Stimulated activated CD8-positive, alpha-beta memory T cell treated with anti-CD3 and anti-CD28 coated beads, Interleukin-12 subunit alpha, Interleukin-12 subunit beta, amount 100 ng/mL, for 24 hours (primary cell): ENCODE data around the gene SPACA7.

Source experiments
- DNase-seq: peaks from one replicate; pipeline ENCODE4 v3.0.0-alpha.2; 2020; ENCODE audit errors: extremely low read depth

The SPACA7 gene

GRCh38 chr13:112376050-112376681, at the start of gene SPACA7:
TSS of gene SPACA7 (plus strand) at chr13:112376355. CDS start at chr13:112376386, 31 bp downstream.
- DNase-seq: no peak

DNA sequence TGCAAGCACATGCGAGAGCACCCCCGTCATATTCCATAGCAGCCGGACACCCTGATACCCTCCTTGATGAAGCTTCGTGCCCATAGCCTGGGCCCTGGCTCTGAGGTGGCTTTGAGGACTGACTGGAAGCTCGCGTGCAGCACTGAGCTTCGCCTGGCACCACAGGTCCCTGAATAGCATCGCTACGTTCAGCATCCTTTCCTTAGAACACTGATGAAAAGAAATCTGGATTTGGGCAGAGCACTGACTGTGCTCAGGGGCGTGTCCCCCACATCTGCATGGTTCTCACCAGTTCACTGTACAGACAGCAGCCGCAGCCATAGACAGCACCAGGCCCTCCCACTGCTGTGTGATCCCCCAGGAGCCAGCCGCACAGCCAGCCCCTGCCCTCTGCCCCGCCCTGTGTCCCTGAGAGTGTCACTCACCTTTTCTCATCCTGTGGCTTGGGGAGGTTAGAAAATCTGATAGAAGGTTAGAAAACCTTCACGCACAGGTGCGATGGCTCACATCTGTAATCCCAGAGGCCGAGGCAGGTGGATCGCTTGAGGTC, 49.3 kb upstream of the SPACA7 start:
- no peak for DNase-seq

GRCh38 chr13:112328936-112329335, 47.2 kb upstream of the SPACA7 start:
- no peak for DNase-seq

- no peak for DNase-seq
Observed at GRCh38 chr13:112329376-112329775, 46.8 kb upstream of the SPACA7 start.

- DNase-seq: no peak
Observed at GRCh38 chr13:112330066-112330465, 46.1 kb upstream of the SPACA7 start.

DNA sequence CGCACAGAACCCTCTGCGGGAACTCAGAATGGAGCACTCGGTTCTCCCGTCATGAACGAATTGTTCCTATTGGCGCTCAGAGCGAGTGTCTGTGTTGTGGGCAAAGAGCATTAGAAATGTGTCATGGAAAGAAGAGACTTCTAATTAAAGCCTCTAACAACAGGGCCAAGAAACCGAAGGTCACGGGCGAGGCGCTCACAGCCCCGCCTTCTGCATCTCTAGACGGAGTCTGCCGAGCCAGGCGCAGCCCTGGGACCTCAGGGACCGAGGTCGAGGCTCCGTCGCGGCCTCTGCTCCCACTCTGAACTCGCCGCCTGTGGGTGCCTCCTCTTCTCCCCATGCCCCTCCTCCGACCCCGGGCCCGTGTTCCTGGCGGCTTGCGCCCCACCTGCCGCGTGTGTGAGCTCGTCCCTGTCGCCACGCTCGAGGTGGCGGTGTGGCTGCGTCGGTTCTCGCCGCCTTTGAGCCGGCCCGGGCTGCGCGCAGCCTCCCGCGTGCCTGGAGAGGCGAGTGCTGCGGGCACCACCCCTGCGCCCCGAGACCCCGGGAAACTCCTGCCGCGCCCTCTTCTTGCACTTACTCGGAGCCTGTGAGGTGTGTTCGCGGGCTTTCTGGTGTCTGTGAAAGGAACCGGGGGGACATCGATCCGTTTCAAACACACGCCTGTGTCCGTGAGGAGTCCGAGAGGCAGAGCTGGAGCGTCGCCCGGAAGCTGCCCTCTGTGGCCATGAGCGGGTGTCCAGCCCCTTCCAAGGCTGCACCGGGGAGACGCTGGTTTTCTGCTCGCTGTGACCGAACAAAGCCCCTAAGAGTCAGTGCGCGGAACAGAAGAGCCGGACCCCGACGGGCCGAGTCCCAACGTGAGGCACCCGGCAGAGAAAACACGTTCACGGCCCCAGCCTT, 45.4 kb upstream of the SPACA7 start:
- no peak for DNase-seq

DNA sequence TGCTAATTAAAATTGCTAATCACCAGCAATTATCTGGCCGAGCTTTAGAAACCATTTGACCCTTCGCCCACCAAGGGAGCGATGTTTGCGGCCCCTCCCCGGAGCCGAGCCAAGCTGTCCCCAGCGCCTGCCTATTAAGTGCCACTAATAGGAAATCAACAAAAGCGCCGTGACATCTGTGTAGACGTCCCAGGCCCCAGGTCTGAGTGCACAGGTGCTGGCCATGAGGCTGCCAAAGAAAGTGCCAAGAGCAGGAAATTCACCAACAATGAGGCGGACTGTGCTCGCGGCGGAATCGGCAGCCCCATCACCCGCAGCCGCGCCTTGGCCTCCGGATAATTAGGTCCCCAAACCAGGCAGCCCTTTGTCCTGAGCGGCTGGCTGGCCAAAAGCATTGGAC, 44.5 kb upstream of the SPACA7 start:
- no peak for DNase-seq

- no peak for DNase-seq
Observed at GRCh38 chr13:112332727-112333126, 43.4 kb upstream of the SPACA7 start.

DNA sequence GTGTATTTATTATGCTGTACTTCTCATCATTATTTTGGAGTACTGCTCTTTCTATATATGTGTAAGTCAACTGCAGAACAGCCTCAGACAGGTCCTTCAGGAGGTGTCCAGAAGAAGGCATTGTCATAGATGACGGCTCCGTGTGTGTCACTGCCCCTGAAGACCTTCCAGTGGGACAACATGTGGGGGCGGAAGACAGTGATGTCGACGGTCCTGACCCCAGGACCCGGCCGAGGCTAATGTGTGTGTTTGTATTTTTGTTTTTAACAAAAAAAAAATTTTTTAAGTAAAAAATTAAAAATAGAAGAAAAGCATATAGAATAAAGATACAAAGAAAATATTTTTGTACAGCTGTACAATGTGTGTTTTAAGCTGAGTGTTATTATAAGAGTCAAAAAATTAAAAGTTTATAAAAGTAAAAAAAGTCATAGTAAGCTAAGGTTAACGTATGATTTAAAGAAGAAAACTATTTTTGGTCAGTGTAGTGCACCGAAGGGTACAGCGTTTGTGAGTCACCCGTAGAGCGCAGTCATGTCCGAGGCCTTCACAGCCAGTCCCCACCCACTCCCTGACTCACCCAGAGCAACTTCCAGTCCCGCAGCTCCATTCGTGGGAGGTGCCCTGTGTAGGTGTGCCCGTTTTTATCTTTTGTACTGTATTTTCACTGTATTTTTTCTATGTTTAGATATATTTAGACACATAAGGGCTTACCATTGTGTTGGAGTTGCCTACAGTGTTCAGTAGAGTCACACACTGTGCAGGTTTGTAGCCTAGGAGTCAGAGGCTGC, 42.2 kb upstream of the SPACA7 start:
- DNase-seq: no peak

- DNase-seq: no peak
Observed at GRCh38 chr13:112335135-112335534, 41.0 kb upstream of the SPACA7 start.

DNA sequence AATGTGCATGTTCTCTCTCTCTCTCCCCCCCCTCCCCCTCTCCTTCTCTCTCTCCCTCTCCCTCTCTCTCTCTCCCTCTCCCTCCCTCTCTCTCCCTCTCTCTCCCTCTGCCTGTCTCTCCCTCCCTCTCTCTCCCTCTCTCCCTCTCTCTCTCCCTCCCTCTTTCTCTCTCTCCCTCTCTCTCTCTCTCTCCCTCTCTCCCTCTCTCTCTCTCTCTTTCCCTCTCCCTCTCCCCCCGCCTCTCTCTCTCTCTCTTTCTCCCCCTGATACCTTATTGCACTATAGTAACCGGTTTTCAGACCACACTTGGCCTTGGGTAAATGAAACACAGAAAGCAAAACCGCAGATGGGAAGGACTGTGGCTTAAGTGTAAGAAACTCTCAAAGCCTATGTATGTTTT, 34.7 kb upstream of the SPACA7 start:
- DNase-seq: no peak

DNA sequence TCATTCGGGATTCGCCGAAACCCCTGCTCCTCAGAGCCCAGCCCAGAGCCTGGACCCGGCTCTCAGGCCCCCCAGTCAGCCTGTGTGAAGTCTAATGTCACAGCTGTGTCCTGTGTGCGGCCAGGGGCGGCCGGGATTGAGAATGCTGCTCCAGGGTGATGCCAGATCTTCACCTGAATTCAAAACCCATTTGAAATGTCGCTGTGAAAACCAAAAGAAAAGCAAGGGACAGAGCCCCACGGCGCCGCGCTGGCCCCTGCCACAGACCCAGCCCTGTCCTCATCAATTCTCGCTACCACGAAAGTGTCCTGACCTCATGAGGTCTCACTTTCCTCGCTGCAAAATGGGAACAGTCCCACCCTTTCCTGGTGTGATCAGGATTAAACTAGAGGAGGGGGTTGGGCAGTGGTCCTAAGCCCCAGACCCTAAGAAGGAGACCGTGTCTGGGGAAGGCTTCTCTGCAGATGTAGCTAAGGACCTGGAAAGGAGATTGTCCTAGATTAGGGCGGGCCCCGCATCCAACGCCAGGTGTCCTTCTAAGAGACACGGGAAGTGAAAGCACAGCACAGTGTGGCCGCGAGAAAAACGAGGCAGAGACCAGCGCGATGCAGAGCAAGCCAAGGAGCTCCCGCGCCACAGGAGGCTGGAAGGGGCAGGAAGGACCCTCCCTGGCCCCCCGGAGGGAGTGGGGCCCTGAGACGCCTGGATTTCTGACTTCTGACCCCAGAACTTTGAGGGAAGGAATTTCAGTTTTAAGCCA, 34.0 kb upstream of the SPACA7 start:
- no peak for DNase-seq

DNA sequence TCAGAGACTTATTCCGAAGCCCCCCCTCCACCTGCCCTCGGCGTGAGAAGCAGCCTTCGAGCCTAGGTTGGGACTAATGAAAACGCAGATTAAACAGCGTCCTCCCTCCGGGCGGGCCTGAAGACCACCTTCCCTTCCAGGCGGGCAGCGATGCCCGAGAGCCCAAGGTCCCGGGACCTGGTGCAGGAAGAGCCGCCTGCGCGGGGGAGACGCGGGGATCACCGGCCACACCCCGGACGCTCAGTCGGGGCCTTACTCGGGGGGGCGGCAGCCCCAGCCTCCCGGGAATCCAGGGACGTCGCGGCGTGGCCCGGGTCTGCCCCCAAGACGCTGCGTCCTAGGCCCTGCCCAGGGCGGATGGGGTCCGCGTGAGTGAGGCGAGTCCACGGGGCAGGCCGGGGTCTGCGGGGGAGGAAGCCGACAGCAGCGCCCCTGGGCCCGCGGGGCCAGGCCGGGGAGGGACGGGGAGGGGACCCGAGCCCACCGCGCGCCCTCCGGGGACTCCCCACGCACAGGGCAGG, 33.3 kb upstream of the SPACA7 start:
- DNase-seq: no peak

- DNase-seq: no peak
Observed at GRCh38 chr13:112343591-112343990, 32.6 kb upstream of the SPACA7 start.

GRCh38 chr13:112345826-112346172, 30.4 kb upstream of the SPACA7 start:
- DNase-seq: no peak

DNA sequence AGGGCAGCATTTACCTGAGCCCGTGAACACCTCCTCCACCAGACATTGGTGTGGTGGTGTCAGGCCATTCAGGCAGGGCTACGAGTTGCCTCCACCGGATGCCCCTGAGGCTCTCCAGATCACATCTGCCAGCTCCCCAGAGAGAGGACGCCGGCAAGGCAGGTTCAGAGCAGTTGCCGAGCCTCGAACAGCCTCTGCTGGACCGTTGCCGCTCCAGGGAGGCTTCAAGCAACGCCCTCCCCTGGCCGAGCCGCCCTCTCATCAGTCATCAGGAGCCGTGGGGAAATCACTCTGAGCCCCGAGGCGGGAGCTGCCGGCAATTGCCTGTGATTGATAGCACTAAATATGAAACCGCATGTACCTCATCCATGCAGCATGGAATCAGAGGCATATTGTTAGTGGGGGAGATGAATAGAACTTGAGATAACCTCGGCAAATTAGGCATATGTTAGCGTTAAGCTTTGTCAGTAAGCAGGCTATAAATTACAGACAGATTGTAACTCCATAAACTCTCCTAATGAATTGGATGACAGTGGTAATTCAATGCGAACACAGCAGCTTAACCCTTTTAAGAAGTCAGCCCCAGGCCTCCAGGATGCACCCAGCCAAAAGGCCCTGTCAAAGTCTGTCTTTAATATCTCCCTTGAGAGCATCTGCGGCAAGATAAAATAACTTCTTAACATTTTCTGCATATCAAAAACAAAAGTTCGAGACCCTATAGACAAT, 29.8 kb upstream of the SPACA7 start:
- DNase-seq: no peak

DNA sequence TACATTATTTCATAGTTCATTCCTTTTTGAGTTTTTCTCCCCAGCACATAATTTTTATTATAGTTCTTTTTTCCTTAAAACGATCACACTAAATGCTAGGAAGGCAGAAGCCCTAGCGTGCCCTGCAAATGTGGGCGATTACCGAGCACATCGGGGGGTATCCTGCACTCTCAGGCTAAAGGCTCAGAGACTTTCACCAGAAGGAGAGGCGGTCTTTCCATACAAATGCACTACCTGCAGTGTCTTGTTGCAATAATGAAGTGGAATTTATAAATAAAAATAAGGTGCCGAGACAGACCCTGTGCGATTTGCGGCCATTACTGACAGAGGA, 29.3 kb upstream of the SPACA7 start:
- no peak for DNase-seq

DNA sequence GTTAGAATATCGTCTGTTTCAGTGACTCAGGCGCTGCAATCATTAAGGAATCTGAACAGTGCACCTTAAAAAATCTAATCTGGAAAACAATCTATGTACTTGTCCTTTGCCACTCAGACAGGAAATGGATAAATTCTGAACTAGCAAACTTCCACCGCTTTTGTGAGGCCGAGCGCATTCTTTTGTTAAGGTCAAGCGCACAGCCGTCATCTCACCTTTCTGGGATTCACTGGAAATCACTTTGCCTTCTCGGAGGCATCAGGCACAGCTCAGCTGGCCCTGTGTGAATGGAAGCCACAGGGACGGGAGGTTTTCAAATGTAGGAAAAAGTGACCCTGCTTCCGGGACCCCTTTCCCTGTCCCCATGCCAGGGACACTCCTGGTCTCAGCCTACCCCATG, 28.2 kb upstream of the SPACA7 start:
- DNase-seq: no peak

DNA sequence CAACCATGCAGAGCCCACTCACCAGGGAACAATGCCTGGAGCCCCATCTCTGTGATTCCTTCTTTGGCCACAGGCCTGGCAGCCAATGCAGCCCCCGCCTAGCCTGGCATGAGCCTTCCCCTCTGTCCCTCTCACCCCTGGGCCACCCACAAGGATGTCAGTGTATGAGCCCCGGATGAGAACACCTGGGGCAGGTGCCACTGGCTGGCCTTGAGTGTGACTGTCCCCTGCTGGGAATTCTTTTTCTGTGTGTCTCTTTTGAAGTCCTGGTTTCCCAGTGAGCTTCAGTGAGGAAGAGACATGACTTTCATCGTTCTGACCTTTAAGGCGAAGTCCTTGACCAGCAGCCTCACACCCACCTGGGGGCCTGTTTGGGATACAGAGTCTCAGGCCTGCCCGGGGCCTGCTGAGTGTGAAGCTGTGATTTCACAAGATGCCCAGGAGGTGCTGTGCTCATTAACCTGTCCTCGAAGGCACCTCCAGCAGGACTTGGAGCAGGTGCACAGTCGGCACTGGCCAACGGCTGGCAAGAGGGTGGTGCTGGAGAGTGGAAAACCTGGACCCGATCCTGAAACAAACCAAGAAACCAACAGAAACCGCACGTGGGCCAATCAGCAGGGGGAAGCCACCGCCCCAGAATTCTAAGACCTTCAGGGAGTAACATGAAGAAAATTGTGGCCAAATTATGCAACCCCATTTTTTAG, 27.4 kb upstream of the SPACA7 start:
- DNase-seq: no peak

- DNase-seq: no peak
Observed at GRCh38 chr13:112349681-112350080, 26.5 kb upstream of the SPACA7 start.
